GM12865 (cell line): Measurements from ENCODE around the gene LYPD8.

Experiments used
- DNase-seq: peaks from one replicate; pipeline ENCODE4 v3.0.0; 2010; ENCODE audit warnings: low read depth
- H3K4me3 ChIP-seq: 2 replicates; pipeline ENCODE4 v1.5.1; 2011; ENCODE audit warnings: mild to moderate bottlenecking, low read depth, low read length, control low read depth
- CTCF ChIP-seq: IDR thresholded peaks from 2 replicates; pipeline ENCODE4 v1.5.1; 2011; ENCODE audit warnings: low read length, control low read depth, low read depth, inconsistent platforms; ENCODE audit not compliant: insufficient read depth; ENCODE audit errors: missing control alignments

Gene LYPD8

GRCh38 chr1:248758352-248758751, 2.8 kb upstream of the LYPD8 start:
- H3K4me3 ChIP-seq = no peak overlapping the region
- no peak for DNase-seq
- no peak for TF ChIP-seq CTCF

- TF ChIP-seq CTCF = no peak
- DNase-seq = no peak
- no peak overlapping the region for H3K4me3 ChIP-seq
These were observed 2.2 kb upstream of the LYPD8 start for GRCh38 chr1:248757784-248758195.

- DNase-seq = no peak
- no peak for TF ChIP-seq CTCF
- no peak overlapping the region for H3K4me3 ChIP-seq
These were observed 1.1 kb upstream of the LYPD8 start for GRCh38 chr1:248756636-248757035.

- no peak for DNase-seq
- no peak overlapping the region for H3K4me3 ChIP-seq
- no peak for TF ChIP-seq CTCF
These were observed 592 bp upstream of the LYPD8 start for GRCh38 chr1:248756151-248756550.

GRCh38 chr1:248753708-248754280, 1.8 kb downstream of the LYPD8 start:
- no peak overlapping the region for H3K4me3 ChIP-seq
- TF ChIP-seq CTCF = no peak
- DNase-seq = no peak

- TF ChIP-seq CTCF = no peak
- no peak overlapping the region for H3K4me3 ChIP-seq
- no peak for DNase-seq
These were observed 2.4 kb downstream of the LYPD8 start for GRCh38 chr1:248753029-248753594.
